Heart left ventricle (tissue), 13 donors: ENCODE data around the gene AXIN1.

Experiments used
- CTCF ChIP-seq, 12 donors: fragments of 200-600 bp; sonication (generic) in 4 of 12; IDR thresholded peaks; one replicate each; pipeline versions ENCODE4 v1.5.0 to v1.8.0; 2018 to 2022; ENCODE audit warnings: antibody characterized with exemption in 12 of 12, mild to moderate bottlenecking in 5 of 12
- POLR2A ChIP-seq, 2 donors: fragments of 450-650 bp; IDR thresholded peaks; one replicate each; pipeline ENCODE4 v1.6.1; 2017; ENCODE audit warnings: antibody characterized with exemption in 2 of 2, mild to moderate bottlenecking in 2 of 2, moderate library complexity in 2 of 2
- donor health status: ischemic (EF 13 %, LVEDD 7.1; RV severe dilation, severe dysfunction).
- donor health status: DM: no; HTN: yes; CAD: no.
- donor health status: DM: no; HTN: no; CAD: no.
- donor health status: ischemic (EF 25% LVEDD 6.9; RV normal size, moderate dysfunction).
- donor health status: ischemic (EF 25% LVEDD 5.7; RV mildly dilated, moderate dysfunction).
- donor health status: ischemic (EF 35%, LVEDD 5.7; RV mildly dilated, moderate dysfunction).
- donor health status: nonischemic (EF 11% LVEDD 7.7; RV severe dilation, severe dysfunction).
- donor health status: DM: yes; HTN: yes; CAD: no.
- donor health status: PGD.
- donor health status: ischemic (EF 29% LVEDD 5.4; RV normal size, mild dysfunction).
- donor health status: nonischemic (EF 23%, LVEDD 6.1; RV moderate dilation, normal function).

- TF ChIP-seq POLR2A (IDR thresholded peaks at IDR 0.05) (no peak), CTCF (IDR thresholded peaks at IDR 0.05) (no peak)
Observed at GRCh38 chr16:340370-341091, 12.0 kb downstream of the AXIN1 start.
